ENCODE measurements around the gene CTSH. TPM values are rescaled to one million over a fixed set of nuclear protein-coding genes. Genes with fewer than 3 reads are reported as not detected.

Gene CTSH
- total RNA-seq, 3 donors from 2014 or later, result 29.6 to 57.4 (median 53.8) TPM

- ATAC-seq (peak; percentile 53), DNase-seq (no peak)
Measured at GRCh38 chr15:78950902-78951840, 6.3 kb upstream of the CTSH start.

DNA sequence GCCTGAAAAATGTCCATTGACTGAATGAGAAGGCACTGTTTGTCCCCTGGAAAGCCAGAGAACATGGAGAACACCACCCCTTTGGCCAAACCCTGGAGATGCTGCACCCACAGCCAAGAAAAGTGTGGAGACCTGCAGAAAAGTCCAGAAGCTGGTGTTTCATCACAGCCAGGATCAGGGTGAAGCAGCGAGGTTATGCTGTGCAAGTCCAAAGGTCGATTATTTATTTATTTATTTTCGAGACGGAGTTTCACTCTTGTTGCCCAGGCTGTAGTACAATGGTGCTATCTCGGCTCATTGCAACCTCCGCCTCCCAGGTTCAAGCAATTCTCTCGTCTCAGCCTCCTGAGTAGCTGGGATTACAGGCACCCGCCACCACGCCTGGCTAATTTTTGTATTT lies 5.5 kb upstream of the CTSH start:
- H3K9me3 ChIP-seq, result no peaks in the 10 kb centered on the region
- ATAC-seq, result peak; percentile 73
- intact Hi-C loops (cut with DNase I, micrococcal nuclease), result no loop called here

More at GRCh38 chr15:78950902-78951840, 6.3 kb upstream of the CTSH start:
- Histone ChIP-seq H3K4me1 (ENCODE audit: low read depth) (peaks cover 15% of the 10 kb centered on the region), H3K9me3 (no peaks in the 10 kb centered on the region), H3K36me3 (ENCODE audit: low read depth) (no peaks in the 10 kb centered on the region), H3K4me3 (no peak overlapping the region)
- no peak for TF ChIP-seq CTCF (IDR thresholded peaks at IDR 0.05)
- intact Hi-C loops (cut with DNase I, micrococcal nuclease), result no loop called here

DNA sequence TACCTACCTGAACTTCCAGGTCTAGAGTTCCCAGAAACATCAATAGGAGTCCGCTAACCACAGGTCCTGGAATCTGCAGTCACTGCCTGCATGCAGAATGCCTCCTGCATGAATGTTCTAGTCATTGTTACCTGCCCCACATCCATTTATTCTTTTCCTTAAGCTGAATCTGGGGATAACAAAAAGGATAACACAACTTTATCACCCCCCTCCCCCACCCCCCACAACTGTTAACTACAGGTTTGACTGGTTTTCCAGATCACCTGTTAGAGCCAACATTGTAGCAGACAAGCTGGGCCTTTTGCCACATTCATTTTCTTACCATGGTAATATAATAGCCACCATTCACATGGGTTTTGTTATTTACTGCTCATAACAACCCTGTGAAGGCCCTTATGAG lies 4.6 kb upstream of the CTSH start:
- Histone ChIP-seq H3K4me1 (ENCODE audit: low read depth) (peaks cover 18% of the 10 kb centered on the region), H3K36me3 (ENCODE audit: low read depth) (no peaks in the 10 kb centered on the region), H3K4me3 (no peak overlapping the region), H3K9me3 (no peaks in the 10 kb centered on the region)
- intact Hi-C loops (cut with DNase I, micrococcal nuclease), result no loop called here
- TF ChIP-seq CTCF (IDR thresholded peaks at IDR 0.05), result no peak
- ATAC-seq (no peak), DNase-seq (no peak)

More for the DNA sequence above, 5.5 kb upstream of the CTSH start:
- TF ChIP-seq CTCF (IDR thresholded peaks at IDR 0.05), result no peak
- DNase-seq, result no peak
- no peak overlapping the region for H3K4me3 ChIP-seq
- no peaks in the 10 kb centered on the region for H3K36me3 ChIP-seq (ENCODE audit: low read depth)
- peaks cover 15% of the 10 kb centered on the region for H3K4me1 ChIP-seq (ENCODE audit: low read depth)

DNA sequence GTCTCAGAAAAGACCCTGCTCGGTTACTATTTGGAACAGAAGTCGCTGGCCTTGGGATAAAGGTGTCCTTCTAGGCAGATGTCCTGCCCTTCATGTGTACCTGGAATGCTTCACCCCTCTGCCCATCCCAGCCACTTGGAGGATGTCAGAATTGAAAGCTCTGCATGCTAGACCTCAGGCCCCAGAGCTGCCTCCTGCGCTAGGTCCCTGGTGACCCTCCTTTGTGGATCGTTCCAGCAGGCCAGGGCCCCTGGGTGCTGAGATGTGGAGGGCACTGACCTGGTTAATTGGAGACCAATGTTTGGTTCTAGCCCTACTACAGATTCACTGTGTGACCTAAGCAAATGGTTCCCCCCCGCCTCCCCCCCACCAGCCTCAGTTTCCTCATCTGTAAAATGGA lies 2.7 kb upstream of the CTSH start:
- intact Hi-C loops (cut with DNase I, micrococcal nuclease), result no loop called here
- Histone ChIP-seq H3K9me3 (no peaks in the 10 kb centered on the region), H3K4me3 (no peak overlapping the region), H3K4me1 (ENCODE audit: low read depth) (peaks cover 19% of the 10 kb centered on the region), H3K36me3 (ENCODE audit: low read depth) (no peaks in the 10 kb centered on the region)
- no peak for ATAC-seq
- TF ChIP-seq CTCF (IDR thresholded peaks at IDR 0.05), result no peak
- DNase-seq, result no peak

GRCh38 chr15:78946493-78946892 lies 1.6 kb upstream of the CTSH start:
- H3K9me3 ChIP-seq, result no peaks in the 10 kb centered on the region
- no peak overlapping the region for H3K4me3 ChIP-seq
- ATAC-seq (no peak), DNase-seq (no peak)
- H3K36me3 ChIP-seq (ENCODE audit: low read depth), result no peaks in the 10 kb centered on the region
- H3K4me1 ChIP-seq (ENCODE audit: low read depth), result peaks cover 12% of the 10 kb centered on the region
- TF ChIP-seq CTCF (IDR thresholded peaks at IDR 0.05), result no peak
- intact Hi-C loops (cut with DNase I, micrococcal nuclease), result no loop called here

All from mucosa of descending colon (tissue), 3 donors.